NCI-H1105 (cell line): ENCODE results near the gene LIN7B.

Experiments used
- DNase-seq: peaks from one replicate; lab custom pipeline; 2025; lab: John Stamatoyannopoulos, UW

LIN7B gene

GRCh38 chr19:49094505-49095482 is 19.4 kb upstream of the LIN7B start:
- no peak for DNase-seq

DNA sequence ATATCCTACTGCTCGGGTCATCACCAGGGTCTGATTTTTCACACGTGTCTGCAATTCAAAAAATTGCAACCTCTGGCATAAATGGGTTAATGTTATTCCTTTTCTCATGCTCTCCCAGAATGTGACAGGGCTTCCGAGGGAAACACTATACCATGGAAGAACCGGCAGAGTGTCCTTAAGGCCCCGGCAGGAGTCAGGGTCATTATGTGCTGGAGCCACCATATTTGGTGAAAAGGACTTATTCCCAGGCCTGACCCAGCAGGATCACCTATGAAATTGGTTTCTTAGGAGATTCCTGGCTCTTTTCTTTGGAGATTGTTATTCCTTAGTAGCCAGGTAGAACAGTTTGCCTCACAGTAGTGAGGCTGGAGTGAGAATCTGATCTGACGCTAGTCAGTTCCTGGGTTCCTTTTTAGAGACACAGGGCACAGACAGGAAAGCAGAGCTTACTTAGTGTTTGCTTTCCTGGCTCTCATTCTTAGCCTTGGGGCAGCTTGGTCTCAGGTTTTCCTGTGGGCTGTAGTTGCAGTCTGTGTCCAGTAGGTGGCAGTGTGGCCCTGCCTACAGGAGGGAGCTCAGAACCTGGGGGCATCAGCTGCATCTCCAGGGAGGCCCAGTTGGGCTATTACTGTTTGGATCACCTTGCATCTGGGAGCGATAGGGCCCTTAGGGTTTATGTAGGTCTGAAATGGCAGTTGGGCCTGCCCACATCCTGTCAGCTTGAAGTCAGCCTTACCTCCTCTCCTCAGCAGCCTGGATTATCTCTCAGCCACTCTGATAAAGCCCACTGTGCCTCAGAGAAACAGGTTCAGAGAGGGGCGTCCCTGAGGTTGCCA is 16.5 kb upstream of the LIN7B start:
- DNase-seq = peak; percentile 52

DNA sequence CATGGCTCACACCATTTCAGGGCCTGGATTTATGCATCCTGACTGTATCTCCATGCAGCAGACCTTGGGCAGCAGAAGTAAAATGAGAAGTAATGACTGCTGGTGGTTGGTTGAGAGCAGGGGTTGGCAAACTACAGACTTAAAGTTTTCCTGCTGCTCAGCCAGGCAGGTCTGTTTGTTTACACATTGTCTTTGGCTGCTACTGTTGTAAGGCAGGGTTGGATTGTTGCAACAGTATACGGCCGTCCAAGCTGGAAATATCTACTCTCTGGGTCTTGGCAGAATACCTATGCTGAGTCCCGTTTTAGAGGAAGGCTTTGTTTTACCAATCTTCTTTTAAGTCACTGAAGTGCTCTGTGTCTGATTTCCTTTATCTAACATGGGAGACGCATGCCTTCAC is 15.4 kb upstream of the LIN7B start:
- no peak for DNase-seq

- DNase-seq = no peak
These were observed 13.0 kb upstream of the LIN7B start for GRCh38 chr19:49101160-49101559.

DNA sequence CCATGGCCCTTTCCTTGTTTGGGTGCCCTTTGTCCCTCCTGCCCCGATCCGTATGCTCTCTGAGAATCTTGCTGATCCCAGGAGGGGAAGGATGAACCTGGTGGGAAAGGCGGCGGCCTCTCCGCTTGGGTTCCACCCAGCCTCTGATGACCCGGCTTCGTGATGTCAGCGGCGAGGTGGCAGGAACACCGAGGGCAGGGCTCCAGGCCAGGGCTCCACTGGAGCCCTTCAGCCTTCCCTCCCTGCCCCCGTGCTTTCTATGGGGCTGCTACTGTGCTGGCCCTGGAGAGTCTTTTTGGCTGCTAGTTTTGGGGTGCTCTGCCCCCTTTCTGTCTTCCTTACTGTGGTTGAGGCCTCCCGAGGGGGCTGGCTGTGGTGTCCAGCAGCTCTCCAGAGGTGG is 11.9 kb upstream of the LIN7B start:
- no peak for DNase-seq

DNA sequence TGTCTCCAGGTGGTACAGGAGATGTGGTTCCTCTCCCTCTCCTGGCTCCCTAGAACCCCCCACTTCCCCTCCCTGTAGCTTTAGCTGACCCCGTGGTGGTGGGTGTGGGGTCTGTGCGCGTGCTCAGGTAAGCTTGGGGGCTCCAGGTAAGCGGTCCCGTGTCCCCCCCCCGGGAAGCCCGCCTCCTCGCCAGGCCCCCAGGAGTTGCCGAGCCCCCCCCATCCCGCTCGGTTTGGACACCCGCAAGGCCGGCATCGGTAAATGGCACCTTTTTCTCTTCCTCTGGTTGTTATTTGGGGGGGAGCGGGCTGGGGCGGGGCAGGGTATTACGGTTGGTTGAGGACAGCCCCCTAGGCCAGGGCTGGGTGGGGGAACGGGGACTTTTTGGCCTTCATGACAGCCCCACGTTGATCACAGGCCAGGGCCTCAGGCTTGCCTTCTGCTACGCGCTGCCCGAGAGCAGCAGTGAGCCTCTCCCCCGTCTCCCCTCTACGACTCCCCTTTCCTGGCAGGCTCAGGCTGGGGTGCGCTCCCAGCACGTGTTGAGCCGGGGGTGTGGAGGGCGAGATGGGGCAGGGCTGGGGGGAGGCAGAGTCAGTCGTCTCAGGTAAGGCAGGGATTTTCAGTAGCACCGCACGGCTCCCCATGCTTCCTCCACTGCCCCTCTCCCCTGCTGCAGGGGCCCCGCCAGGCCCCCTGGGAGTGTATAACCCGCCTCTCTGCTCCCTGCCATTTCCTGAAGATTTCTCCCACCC is 10.7 kb upstream of the LIN7B start:
- DNase-seq = no peak

GRCh38 chr19:49104229-49104864 is 9.8 kb upstream of the LIN7B start:
- no peak for DNase-seq

DNA sequence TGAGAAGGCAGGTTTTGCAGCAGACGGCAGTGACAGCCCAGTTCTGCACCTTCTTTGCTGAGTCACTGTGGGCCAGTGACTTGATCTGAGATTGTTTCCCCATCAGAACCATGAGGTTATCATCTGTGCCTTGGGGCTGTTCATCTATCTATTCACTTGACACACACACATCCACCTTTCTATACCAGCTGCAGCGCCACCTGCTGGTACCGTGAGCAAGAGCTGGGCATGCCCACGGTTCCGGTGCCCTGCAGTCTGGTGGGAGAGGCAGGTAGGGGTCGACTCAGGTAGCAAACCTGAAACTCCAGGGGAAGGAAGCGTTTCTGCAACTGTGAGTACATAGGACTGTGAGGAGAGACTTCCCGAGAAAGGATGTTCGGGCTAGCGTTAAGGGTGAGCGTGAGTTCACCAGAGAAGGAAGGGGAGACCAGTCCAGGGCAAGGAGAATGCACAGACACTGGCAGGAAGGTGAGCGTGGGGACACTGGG is 7.5 kb upstream of the LIN7B start:
- peak; percentile 20 for DNase-seq

GRCh38 chr19:49107625-49108459 is 6.3 kb upstream of the LIN7B start:
- no peak for DNase-seq

GRCh38 chr19:49109051-49109450 is 5.1 kb upstream of the LIN7B start:
- no peak for DNase-seq

DNA sequence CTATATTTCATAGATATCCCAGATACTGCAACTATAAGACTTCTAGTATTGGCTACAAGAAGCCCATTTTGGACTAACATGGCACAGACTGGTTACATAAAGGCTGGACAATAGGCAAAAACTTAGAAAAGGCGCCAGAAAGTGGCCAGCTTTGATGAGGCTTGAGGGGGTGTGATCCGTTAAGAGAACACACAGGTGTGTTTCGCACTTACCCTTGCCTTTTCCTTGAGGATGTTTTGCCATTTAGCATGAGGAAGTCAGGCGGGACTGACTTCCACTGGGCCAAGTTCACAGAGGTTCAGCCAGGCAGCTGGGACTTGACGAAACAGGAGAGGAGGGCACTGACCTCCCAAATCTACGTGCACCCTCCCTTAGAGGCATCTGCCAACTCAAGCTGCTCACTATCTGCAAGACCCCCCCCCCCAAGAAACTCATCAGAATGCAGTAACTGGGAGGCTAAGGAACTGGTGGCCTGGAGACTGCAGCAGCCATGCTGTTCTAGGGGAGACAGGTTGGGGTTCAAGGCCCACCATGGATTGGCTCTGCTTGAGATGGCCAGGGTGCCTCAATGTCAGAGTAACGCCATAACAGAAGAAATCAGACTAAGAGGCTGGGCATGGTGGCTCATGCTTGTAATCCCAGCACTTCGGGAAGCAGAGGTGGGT is 4.5 kb upstream of the LIN7B start:
- no peak for DNase-seq

DNA sequence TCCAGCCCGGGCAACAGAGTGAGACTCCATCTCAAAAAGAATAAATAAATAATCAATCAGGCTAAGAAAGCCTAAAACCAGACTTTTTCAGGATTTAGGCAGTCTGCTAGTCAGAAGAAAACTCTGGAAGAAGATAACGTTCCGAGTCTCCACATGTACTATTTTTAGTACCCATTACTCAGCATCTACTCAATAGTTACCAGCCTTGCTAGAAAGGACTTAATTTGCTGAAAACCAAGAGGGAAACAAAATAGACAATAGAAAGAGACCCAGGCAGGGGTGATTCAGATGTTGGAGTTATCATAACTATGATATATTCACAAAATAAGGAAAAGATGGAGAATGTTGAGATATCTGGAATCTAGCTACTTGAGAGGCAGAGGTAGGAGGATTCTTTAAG is 3.6 kb upstream of the LIN7B start:
- DNase-seq = no peak

DNA sequence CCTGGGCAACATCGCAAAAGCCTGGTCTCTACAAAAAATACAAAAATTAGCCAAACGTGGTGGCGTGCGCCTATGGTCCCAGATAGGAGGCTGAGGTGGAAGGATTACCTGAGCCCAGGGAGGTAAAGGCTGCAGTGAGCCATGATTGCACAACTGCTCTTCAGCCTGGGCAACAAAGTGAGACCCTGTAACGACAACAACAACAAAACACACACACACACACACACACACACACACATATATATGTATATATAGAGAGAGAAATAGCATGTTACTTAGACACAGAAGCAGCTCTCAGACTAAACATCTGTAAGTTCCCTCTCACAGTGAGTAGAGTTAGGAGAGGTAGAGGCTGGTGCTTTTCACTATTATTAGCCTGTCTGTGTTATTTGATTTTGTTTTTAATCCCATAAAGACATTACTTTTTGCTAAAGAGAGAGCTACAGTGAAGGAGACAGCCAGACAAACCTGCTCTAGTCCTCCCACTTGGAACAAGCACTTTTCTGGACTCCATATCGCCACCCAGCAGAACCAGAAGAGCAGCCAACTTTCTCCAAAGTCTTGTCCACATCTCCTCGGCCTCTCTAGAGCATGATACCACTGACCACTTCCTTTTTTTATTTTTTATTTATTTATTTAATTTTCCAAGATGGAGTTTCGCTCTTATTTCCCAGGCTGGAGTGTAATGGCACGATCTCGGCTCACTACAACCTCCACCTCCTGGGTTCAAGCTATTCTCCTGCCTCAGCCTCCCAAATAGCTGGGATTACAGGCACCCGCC is 2.8 kb upstream of the LIN7B start:
- no peak for DNase-seq

DNA sequence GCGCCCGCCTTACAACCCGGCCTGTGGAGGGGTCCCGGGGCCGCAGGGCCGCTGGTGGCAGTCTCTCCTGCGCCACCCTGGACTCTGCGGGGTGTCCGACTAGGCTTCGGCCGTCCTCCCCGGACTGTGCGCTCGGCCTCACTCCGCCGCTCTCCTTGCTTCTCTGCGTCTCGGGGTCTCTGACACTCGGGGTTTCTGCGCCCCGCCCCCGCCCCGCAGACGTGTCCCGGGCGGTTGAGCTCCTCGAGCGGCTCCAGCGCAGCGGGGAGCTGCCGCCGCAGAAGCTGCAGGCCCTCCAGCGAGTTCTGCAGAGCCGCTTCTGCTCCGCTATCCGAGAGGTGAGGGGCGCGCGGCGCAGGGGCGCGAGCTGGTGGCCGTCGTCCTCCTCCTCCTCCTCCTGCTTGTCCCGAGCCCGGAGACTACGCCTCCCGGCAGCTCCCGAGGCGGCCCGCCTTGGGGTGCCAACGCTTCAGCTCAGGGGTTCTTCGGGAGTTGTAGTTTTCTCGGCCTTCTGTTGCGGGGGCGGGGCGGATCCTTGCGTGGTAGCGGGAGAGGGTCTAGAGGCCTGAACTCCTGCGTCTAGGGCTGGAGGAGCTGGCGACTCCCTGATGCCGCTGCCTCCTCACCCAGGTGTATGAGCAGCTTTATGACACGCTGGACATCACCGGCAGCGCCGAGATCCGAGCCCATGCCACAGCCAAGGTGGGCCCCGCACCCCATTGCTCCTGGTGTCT is 627 bp downstream of the LIN7B start:
- peak; percentile 47 for DNase-seq

DNA sequence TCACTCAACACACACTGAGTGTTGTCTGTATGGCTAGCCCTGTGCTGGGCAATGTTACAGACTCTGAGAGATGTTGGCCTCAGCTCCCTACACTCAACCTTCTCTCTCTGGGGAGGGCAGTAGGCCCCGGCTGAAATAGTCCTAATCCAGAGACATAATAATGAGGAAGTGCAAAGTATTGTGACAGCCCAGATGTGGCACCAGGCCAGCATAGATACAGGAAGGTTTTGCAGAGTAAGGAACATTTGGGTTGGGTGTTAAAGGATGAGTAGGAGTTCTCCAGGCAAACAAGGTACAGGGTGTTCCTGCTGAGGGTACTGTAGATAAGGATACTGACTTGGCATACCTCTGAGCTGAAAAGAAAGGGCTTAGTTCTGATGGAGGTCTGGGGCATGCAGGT is 2.4 kb downstream of the LIN7B start:
- DNase-seq = no peak

GRCh38 chr19:49117677-49118564 is 3.8 kb downstream of the LIN7B start:
- no peak for DNase-seq

- DNase-seq = peak; percentile 88
These were observed 4.6 kb downstream of the LIN7B start, which contains the start of gene C19orf73 for GRCh38 chr19:49118565-49119410. Gene C19orf73, minus strand, starts transcription at chr19:49119143. Its CDS starts 121 bp downstream, at chr19:49119022.
